Fibroblast of villous mesenchyme (primary cell): ENCODE measurements around the gene GALNTL6. TPM values are rescaled to one million over a fixed set of nuclear protein-coding genes. Genes with fewer than 3 reads are reported as not detected.

Source experiments
- DNase-seq: peaks from one replicate; pipeline ENCODE4 v3.0.0-alpha.2; 2010; ENCODE audit warnings: low read depth
- H3K4me3 ChIP-seq: 2 replicates; pipeline ENCODE4 v1.5.1; 2011; ENCODE audit warnings: low read depth, mild to moderate bottlenecking, low read length
- total RNA-seq: library from RNA; depleted of rRNA; stranded (reverse); fragments of >200 nt; gene quantifications from 2 replicates; pipeline ENCODE4 v1.2.3, GENCODE V29; 2012
- TF ChIP-seq, protein P1 (sequence below): IDR thresholded peaks from 2 replicates; pipeline ENCODE4 v1.5.1; 2012; ENCODE audit warnings: low read depth, mild to moderate bottlenecking, low read length; ENCODE audit not compliant: insufficient read depth

Gene GALNTL6
- total RNA-seq, 1 donor, result not detected

DNA sequence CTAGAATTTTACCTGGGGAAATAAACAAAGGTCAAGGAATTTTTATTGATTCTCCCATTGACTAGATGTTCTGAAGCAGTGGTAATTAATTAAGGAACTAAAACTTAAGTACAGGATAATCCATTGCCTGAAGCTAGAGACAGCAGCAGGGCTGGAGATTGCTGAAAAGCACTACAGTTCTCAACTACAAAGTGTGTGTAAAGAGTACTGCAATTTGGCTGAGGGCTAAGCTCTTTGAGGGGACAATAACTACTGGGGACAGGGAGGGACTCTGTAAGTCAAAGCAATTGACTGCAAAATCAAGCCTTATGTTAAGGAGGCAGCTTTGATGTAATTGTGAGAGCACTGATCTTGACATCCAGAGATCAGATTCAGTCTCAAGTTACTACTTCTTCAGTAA lies 260.4 kb downstream of the GALNTL6 start:
- H3K4me3 ChIP-seq, result no peak overlapping the region
- TF ChIP-seq, protein P1, sequence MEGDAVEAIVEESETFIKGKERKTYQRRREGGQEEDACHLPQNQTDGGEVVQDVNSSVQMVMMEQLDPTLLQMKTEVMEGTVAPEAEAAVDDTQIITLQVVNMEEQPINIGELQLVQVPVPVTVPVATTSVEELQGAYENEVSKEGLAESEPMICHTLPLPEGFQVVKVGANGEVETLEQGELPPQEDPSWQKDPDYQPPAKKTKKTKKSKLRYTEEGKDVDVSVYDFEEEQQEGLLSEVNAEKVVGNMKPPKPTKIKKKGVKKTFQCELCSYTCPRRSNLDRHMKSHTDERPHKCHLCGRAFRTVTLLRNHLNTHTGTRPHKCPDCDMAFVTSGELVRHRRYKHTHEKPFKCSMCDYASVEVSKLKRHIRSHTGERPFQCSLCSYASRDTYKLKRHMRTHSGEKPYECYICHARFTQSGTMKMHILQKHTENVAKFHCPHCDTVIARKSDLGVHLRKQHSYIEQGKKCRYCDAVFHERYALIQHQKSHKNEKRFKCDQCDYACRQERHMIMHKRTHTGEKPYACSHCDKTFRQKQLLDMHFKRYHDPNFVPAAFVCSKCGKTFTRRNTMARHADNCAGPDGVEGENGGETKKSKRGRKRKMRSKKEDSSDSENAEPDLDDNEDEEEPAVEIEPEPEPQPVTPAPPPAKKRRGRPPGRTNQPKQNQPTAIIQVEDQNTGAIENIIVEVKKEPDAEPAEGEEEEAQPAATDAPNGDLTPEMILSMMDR, result no peak
- no peak for DNase-seq

GRCh38 chr4:172083272-172083671 lies 270.1 kb downstream of the GALNTL6 start:
- TF ChIP-seq, protein P1, result no peak
- DNase-seq, result no peak
- no peak overlapping the region for H3K4me3 ChIP-seq

GRCh38 chr4:172088556-172088955 lies 275.4 kb downstream of the GALNTL6 start:
- H3K4me3 ChIP-seq, result no peak overlapping the region
- no peak for DNase-seq
- TF ChIP-seq, protein P1, result no peak

GRCh38 chr4:172095161-172095560 lies 282.0 kb downstream of the GALNTL6 start:
- no peak overlapping the region for H3K4me3 ChIP-seq
- TF ChIP-seq, protein P1, result no peak
- DNase-seq, result no peak

DNA sequence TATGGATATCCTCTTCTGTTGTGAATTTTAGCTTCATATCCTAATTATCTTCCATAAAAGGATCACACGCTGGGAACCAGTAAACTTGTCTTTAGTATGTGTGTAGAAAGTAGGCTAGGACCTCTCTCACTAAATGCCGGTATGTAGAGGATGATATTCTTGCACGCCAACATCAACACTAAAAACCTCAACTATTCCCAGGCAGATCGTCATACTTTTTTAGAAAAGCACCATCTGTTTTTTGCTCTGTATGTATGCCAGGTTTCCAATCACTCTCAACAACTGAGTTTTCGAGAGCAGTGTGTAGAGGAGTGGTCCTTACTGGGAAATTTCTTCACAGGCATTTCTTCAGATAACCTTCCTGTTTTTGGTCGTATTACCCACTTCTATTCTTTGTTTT lies 283.6 kb downstream of the GALNTL6 start:
- no peak for DNase-seq
- no peak overlapping the region for H3K4me3 ChIP-seq
- TF ChIP-seq, protein P1, result no peak

DNA sequence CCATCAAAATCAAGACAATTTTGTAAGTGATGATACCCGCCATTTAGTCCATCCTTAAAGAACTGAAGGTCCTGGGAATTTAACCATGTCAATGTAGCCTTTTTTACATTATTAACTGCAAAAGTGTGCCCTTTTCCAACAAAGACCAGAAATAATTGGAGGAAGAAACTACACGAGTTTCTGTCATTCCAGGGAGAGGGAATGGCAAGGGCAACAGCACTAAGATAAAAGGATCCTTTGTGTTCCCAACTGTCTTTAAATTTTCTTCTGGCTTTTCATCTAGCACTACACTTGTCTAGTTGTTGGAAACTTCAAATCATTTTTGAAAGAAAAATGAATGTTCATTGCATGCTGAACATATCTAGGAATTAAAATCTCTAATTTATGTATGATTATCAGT lies 286.2 kb downstream of the GALNTL6 start:
- no peak overlapping the region for H3K4me3 ChIP-seq
- TF ChIP-seq, protein P1, result no peak
- DNase-seq, result no peak

DNA sequence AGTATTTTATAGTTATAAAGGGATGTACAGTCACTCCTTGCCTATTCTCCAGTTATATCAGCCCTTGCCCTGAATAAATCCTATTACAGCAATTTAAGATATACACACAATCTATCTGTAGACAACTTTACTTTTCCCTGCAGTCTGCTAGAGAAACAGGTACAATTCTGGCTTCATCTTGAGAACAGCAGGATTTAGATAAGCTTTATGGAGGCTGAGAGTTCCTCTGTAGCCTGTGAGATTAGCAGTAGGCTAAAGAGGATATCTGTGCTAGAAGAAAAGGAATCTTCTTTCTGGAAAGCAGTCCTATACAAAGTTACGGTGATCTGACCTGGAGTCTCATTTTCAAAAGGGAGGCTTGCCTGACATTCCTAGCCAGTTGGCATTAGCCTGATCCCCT lies 290.3 kb downstream of the GALNTL6 start:
- no peak for DNase-seq
- no peak overlapping the region for H3K4me3 ChIP-seq
- TF ChIP-seq, protein P1, result no peak
